B cell (primary cell): Measurements from ENCODE around the gene DOCK4. TPM values are rescaled to one million over a fixed set of nuclear protein-coding genes. Genes with fewer than 3 reads are reported as not detected.

ENCODE experiments used
- ATAC-seq: fragments of 200-7000 bp; cut with Tn5 transposase; one replicate; pipeline ENCODE4 v1.10.0; 2021; ENCODE audit warnings: low read depth, mild to moderate bottlenecking, moderate number of reproducible peaks, moderate library complexity
- CTCF ChIA-PET: fragments of 350-600 bp; sonication (Branson Sonifier 250); formaldehyde crosslinking; loops from one replicate; lab custom pipeline; 2021; ENCODE audit warnings: antibody characterized with exemption, inconsistent platforms; lab: Charles Lee
- POLR2A ChIA-PET: fragments of 350-600 bp; sonication (Branson Sonifier 250); formaldehyde crosslinking; loops from one replicate; lab custom pipeline; 2021; ENCODE audit warnings: antibody characterized with exemption; lab: Charles Lee
- DNase-seq: peaks from one replicate; pipeline ENCODE4 v3.0.0; 2013
- H2AFZ ChIP-seq: 2 replicates; pipeline ENCODE4 v1.6.1; 2012; ENCODE audit warnings: mild to moderate bottlenecking, low read depth, low read length; ENCODE audit not compliant: insufficient read depth, poor library complexity, severe bottlenecking
- H3K27ac ChIP-seq, 2 donors: 1 replicate in 1 of 2; 2 replicates in 1 of 2; pipeline ENCODE4 v1.5.1; 2012 to 2013; ENCODE audit warnings: low read length in 2 of 2, mild to moderate bottlenecking in 2 of 2, moderate library complexity in 1 of 2
- H3K27me3 ChIP-seq, 4 experiments: fragments of 200-600 bp in 1 of 4; sonication (generic) in 1 of 4; replicated peaks in 1 of 4; 1 replicate in 2 of 4; 2 replicates in 2 of 4; pipeline versions ENCODE4 v1.6.1 to v1.7.0; 2013 to 2016; ENCODE audit warnings: low read length in 3 of 4, mild to moderate bottlenecking in 2 of 4, mixed read lengths in 1 of 4, moderate library complexity in 1 of 4; ENCODE audit not compliant: insufficient read depth in 4 of 4, control insufficient read depth in 3 of 4; ENCODE audit errors: control extremely low read depth in 1 of 4
- H3K36me3 ChIP-seq, 2 experiments: replicated peaks in 1 of 2; 1 replicate in 1 of 2; 2 replicates in 1 of 2; pipeline versions ENCODE4 v1.6.1 to v1.7.1; 2013; ENCODE audit warnings: low read length in 1 of 2; ENCODE audit not compliant: insufficient read depth in 2 of 2, control insufficient read depth in 1 of 2; ENCODE audit errors: control extremely low read depth in 1 of 2, extremely low read depth in 1 of 2
- H3K4me1 ChIP-seq, 2 donors: fragments of 200-600 bp in 1 of 2; sonication (generic) in 1 of 2; 1 replicate in 1 of 2; 2 replicates in 1 of 2; pipeline versions ENCODE4 v1.5.1 to v1.6.1; 2013 to 2017; ENCODE audit warnings: low read length in 2 of 2; ENCODE audit not compliant: control insufficient read depth in 2 of 2, insufficient read depth in 2 of 2
- H3K4me2 ChIP-seq: replicated peaks from 2 replicates; pipeline ENCODE3; 2012; ENCODE audit warnings: mild to moderate bottlenecking, low read depth, low read length; ENCODE audit not compliant: poor library complexity, severe bottlenecking
- H3K4me3 ChIP-seq, 5 experiments: fragments of 200-600 bp in 1 of 5; sonication (generic) in 1 of 5; 1 replicate in 3 of 5; 2 replicates in 2 of 5; pipeline versions ENCODE4 v1.5.1 to v1.7.0; 2011 to 2016; ENCODE audit warnings: low read length in 4 of 5, mild to moderate bottlenecking in 4 of 5, low read depth in 2 of 5, control low read depth in 1 of 5, moderate library complexity in 1 of 5; ENCODE audit not compliant: insufficient read depth in 1 of 5; ENCODE audit errors: control extremely low read depth in 1 of 5, extremely low read depth in 1 of 5
- H3K79me2 ChIP-seq: fragments of 200-600 bp; sonication (generic); one replicate; pipeline ENCODE4 v1.6.0; 2016; ENCODE audit warnings: low read length; ENCODE audit not compliant: control insufficient read depth, insufficient read depth
- H3K9ac ChIP-seq: fragments of 200-600 bp; sonication (generic); 2 replicates; pipeline ENCODE4 v1.6.1; 2017; ENCODE audit warnings: mild to moderate bottlenecking, low read length, moderate library complexity
- H3K9me3 ChIP-seq, 3 donors: one replicate each; pipeline versions ENCODE4 v1.6.1 to v1.7.1; 2013; ENCODE audit warnings: low read length in 2 of 3; ENCODE audit not compliant: control insufficient read depth in 2 of 3, insufficient read depth in 1 of 3; ENCODE audit errors: control extremely low read depth in 1 of 3
- H4K20me1 ChIP-seq: 2 replicates; pipeline ENCODE4 v1.6.0; 2012; ENCODE audit warnings: mild to moderate bottlenecking, low read length; ENCODE audit not compliant: insufficient read depth, control insufficient read depth, poor library complexity, severe bottlenecking
- H3K27ac Mint-ChIP-seq: one replicate; pipeline ENCODE4 v1.8.0; 2021; ENCODE audit warnings: mixed read lengths
- H3K27me3 Mint-ChIP-seq: one replicate; pipeline ENCODE4 v1.8.0; 2021; ENCODE audit warnings: mixed read lengths
- H3K4me1 Mint-ChIP-seq: one replicate; pipeline ENCODE4 v1.8.0; 2021; ENCODE audit warnings: mixed read lengths
- H3K4me3 Mint-ChIP-seq: one replicate; pipeline ENCODE4 v1.8.0; 2021; ENCODE audit warnings: mixed read lengths
- H3K9me3 Mint-ChIP-seq: one replicate; pipeline ENCODE4 v1.8.0; 2022; ENCODE audit warnings: mixed read lengths; ENCODE audit not compliant: insufficient read depth
- EZH2 ChIP-seq: IDR thresholded peaks from 2 replicates; pipeline ENCODE4 v1.6.1; 2012; ENCODE audit warnings: borderline replicate concordance, low read depth, mild to moderate bottlenecking, moderate library complexity, low read length; ENCODE audit not compliant: insufficient read depth, poor library complexity, severe bottlenecking
- WGBS: methylation state at CpG from one replicate; pipeline ENCODE4 v1.1.5; 2013; ENCODE audit warnings: missing lambda C conversion rate; ENCODE audit not compliant: insufficient coverage; 5-methylcytosine and 5-hydroxymethylcytosine counted together
- intact Hi-C: fragments of 100-400 bp; cut with micrococcal nuclease; formaldehyde crosslinking; loops from one replicate; pipeline ENCODE4 v1.10.0; 2022
- polyA plus RNA-seq: library from polyadenylated mRNA; depleted of rRNA; stranded (reverse); fragments of >200 nt; gene quantifications from 2 replicates; pipeline ENCODE4 v1.2.3, GENCODE V29; 2012
- total RNA-seq, 2 donors: library from RNA; stranded (reverse); fragments of 120-200 nt in 1 of 2; gene quantifications; 1 replicate in 1 of 2; 2 replicates in 1 of 2; pipeline versions ENCODE4 v1.2.3 to v1.2.4, GENCODE V29; 2013 to 2022
- TF ChIP-seq, protein P1 (sequence below): fragments of 200-600 bp; IDR thresholded peaks from one replicate; pipeline ENCODE4 v1.8.0; 2022; ENCODE audit warnings: antibody characterized with exemption, mild to moderate bottlenecking

Gene DOCK4
- total and polyA plus RNA-seq, 2 donors (not counting 1 experiment from before 2014, with no cell fraction given), result 0.03 to 4.1 TPM

GRCh38 chr7:111806232-111806631, 400.0 kb downstream of the DOCK4 start:
- no peaks in the 10 kb centered on the region for H3K36me3 ChIP-seq
- H3K27me3 ChIP-seq, result no peaks in the 10 kb centered on the region
- intact Hi-C loops, result no loop called here
- DNase-seq (no peak), ATAC-seq (no peak)
- no peaks in the 10 kb centered on the region for H3K4me1 ChIP-seq
- H3K79me2 ChIP-seq, result no peaks in the 10 kb centered on the region
- WGBS, result 95% methylated on average over 3 of the region's 4 CpGs
- H2AFZ ChIP-seq, result no peak overlapping the region
- no peak overlapping the region for H3K4me2 ChIP-seq
- no peaks in the 10 kb centered on the region for H3K27me3 Mint-ChIP-seq
- no peaks in the 10 kb centered on the region for H4K20me1 ChIP-seq
- ChIA-PET CTCF (no interaction called here), POLR2A (no interaction called here)
- H3K27ac ChIP-seq, result no peak overlapping the region
- no peak overlapping the region for H3K9ac ChIP-seq
- H3K4me1 Mint-ChIP-seq, result no peaks in the 10 kb centered on the region
- TF ChIP-seq EZH2, result no peak
- TF ChIP-seq, protein P1, sequence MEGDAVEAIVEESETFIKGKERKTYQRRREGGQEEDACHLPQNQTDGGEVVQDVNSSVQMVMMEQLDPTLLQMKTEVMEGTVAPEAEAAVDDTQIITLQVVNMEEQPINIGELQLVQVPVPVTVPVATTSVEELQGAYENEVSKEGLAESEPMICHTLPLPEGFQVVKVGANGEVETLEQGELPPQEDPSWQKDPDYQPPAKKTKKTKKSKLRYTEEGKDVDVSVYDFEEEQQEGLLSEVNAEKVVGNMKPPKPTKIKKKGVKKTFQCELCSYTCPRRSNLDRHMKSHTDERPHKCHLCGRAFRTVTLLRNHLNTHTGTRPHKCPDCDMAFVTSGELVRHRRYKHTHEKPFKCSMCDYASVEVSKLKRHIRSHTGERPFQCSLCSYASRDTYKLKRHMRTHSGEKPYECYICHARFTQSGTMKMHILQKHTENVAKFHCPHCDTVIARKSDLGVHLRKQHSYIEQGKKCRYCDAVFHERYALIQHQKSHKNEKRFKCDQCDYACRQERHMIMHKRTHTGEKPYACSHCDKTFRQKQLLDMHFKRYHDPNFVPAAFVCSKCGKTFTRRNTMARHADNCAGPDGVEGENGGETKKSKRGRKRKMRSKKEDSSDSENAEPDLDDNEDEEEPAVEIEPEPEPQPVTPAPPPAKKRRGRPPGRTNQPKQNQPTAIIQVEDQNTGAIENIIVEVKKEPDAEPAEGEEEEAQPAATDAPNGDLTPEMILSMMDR, result no peak
- no peak overlapping the region for H3K4me3 Mint-ChIP-seq
- peaks cover 9% of the 10 kb centered on the region for H3K9me3 Mint-ChIP-seq
- peaks cover 0 to 8% (median 2%) of the 10 kb centered on the region in 3 donors for H3K9me3 ChIP-seq
- H3K27ac Mint-ChIP-seq, result no peak overlapping the region
- no peak overlapping the region for H3K4me3 ChIP-seq

DNA sequence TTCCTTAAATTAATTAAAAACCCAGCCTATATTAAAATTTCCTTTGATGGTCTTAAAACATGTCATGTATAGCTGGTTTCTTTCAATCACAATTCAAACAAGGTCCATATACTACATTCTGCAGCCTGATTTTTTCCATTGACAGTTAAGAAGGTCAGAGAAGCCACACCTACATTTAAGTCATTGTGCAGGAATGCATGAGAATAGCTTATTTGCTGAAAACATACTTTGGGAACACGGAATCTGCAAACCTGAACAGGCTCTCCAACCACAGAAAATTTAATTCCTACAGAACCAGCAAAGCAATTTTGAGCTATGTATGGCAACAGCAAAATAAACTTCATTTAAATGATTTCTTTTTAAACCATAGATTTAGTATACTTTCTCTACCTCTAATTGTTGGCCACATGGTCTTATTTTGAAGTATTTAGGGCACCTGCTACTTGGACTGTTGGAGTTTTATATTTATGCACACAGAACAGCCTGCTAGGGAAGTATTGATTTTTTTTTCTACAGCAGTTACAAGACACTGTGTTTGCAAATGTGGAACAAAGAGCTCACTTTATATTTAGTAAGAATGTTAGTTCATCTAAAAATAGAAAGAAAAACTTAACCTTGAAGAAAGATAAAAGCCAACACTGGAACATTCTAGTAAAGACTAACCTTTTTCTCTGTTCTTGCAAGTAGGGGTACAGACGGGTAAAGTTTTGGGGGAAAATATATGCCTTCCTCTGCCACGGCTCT, 403.0 kb downstream of the DOCK4 start:
- TF ChIP-seq, protein P1, result no peak
- TF ChIP-seq EZH2, result no peak
- Mint-ChIP-seq H3K4me3 (no peak overlapping the region), H3K27me3 (no peaks in the 10 kb centered on the region), H3K4me1 (no peaks in the 10 kb centered on the region), H3K9me3 (peaks cover 21% of the 10 kb centered on the region), H3K27ac (no peak overlapping the region)
- Histone ChIP-seq H3K36me3 (no peaks in the 10 kb centered on the region), H3K9me3 (peaks cover 0 to 14% (median 12%) of the 10 kb centered on the region in 3 donors), H3K4me2 (no peak overlapping the region), H2AFZ (no peak overlapping the region), H3K4me1 (no peaks in the 10 kb centered on the region), H3K4me3 (no peak overlapping the region), H3K9ac (no peak overlapping the region), H4K20me1 (no peaks in the 10 kb centered on the region), H3K27ac (no peak overlapping the region), H3K27me3 (no peaks in the 10 kb centered on the region), H3K79me2 (no peaks in the 10 kb centered on the region)
- CTCF ChIA-PET, result no interaction called here
- no CpG with 5 or more reads among the region's 3 CpGs for WGBS
- intact Hi-C loops, result no loop called here
- POLR2A ChIA-PET, result no interaction called here
- ATAC-seq, result no peak
- DNase-seq, result no peak
